ENCODE results near the gene SLC22A2. TPM values are rescaled to one million over a fixed set of nuclear protein-coding genes. Genes with fewer than 3 reads are reported as not detected.

The SLC22A2 gene
- total RNA-seq, 1 experiment from 2014 or later: not detected

Other genes starting within 250 kb of the SLC22A2 start
- 0.05 TPM in 1 of 2 replicates, not detected in the other for gene SLC22A1, start 137.0 kb downstream of the SLC22A2 start, total RNA-seq (2014; rRNA removed; shearing (Covaris generic))
- 0.94 and 1.1 TPM in 2 replicates for gene SLC22A3, start 89.6 kb upstream of the SLC22A2 start, total RNA-seq (2014; rRNA removed; shearing (Covaris generic))